WI38 (cell line): ENCODE measurements around the gene SLC1A1.

Experiments
- H3K4me3 ChIP-seq: 2 replicates; pipeline ENCODE4 v1.5.1; 2011; ENCODE audit warnings: low read depth, mild to moderate bottlenecking, control low read depth, low read length
- CTCF ChIP-seq: IDR thresholded peaks from 2 replicates; pipeline ENCODE4 v1.5.1; 2012; ENCODE audit warnings: low read depth, mild to moderate bottlenecking, control low read depth, low read length

The SLC1A1 gene

DNA sequence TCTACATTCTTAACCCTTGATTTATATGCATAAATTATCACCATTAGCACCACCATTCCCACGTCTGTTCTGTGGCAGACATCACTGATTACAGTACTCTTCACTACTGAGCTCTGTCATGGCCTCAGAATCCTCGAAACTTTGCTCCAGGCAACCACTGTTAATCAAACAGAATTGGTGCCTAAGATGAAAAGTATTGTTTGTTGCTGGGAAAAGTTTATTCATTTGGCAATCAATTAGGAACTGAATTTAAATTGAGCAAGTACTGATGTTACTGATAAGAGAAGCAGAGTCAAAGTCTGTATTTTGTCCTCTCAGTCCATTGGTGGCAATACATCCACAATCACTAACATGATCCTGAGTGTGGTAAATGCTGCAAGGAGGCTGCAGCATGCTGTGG lies 12.8 kb downstream of the SLC1A1 start:
- no peak overlapping the region for H3K4me3 ChIP-seq
- no peak for TF ChIP-seq CTCF

DNA sequence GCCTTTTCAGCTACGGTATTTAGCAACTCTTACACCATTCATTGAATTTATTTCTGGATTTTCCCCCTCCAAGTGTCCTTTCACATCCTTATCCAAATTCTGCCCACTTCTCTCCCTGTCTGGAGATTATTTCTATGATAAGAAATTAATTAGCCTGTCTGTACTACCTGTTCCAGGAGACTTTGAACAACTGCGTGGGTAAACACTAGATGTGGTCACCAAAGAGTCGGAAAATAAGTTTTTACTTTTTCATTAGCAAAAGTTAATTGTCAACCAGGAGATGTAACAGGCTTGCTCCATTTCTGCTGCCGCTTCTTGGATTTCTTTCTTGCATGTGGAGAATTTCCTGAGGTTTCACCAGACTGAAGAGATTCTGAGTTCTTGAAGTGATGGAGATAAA lies 14.0 kb downstream of the SLC1A1 start:
- no peak for TF ChIP-seq CTCF
- H3K4me3 ChIP-seq = no peak overlapping the region

DNA sequence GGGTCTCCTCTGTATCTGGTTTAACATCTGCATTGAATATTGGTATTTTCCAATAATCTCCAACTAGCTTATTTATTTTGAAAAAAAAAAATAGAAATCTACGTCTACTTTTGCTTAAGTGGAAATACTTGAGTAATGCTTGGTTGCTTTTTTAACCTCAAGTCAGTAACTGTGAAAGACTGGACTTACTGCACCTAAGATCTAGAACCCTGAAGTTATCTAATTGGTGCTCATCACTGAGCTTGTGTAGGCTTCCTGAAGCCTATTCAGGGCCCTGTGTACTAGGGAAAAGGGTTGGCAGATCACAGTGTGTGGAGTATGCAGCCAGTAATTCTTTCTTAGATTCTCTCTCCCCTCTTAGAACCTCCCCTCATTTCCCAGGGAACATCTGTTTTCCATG lies 16.2 kb downstream of the SLC1A1 start:
- no peak overlapping the region for H3K4me3 ChIP-seq
- TF ChIP-seq CTCF = no peak

GRCh38 chr9:4507306-4508130 lies 17.2 kb downstream of the SLC1A1 start:
- no peak for TF ChIP-seq CTCF
- no peak overlapping the region for H3K4me3 ChIP-seq

DNA sequence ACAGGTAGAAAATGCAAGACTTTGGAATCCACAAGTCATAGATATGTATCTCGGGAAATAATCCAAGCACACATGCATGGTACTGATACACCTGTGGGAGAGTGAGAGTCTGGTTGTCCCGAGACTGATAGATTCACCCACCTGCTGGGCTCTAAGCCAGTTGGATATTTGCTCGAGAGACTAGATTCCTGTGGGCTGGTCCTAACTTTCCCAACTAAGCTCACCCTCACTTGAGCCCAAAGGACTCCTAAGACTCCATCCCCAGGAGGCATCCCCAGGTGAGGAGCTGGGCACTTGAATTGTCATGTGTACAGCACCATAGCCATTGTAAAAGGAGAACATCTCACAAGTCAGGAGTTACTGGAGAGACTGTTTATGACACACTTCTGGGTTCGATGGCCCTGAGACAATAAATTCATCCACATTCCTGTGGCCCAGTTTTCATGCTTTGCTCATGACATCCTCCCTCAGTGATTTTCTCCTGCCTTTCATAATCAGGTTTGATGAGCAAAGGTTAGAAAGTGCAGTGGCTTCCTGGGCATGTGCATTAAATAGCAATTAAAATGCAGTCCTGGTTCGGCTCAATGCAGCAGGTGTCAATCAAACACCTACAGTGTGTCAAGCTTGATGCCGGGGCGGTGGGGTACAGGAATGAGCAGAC lies 18.1 kb downstream of the SLC1A1 start:
- TF ChIP-seq CTCF = no peak
- no peak overlapping the region for H3K4me3 ChIP-seq

- H3K4me3 ChIP-seq = no peak overlapping the region
- TF ChIP-seq CTCF = no peak
Measured at GRCh38 chr9:4508907-4509589, 18.8 kb downstream of the SLC1A1 start.

GRCh38 chr9:4509590-4509984 lies 19.3 kb downstream of the SLC1A1 start:
- no peak overlapping the region for H3K4me3 ChIP-seq
- TF ChIP-seq CTCF = no peak
